HL-60/S4 treated with retinoic acid at 250 ng/mL for 4 days and 3 days (cell line): ENCODE results near the gene TSPAN11.
"Not testable (repeated sequence)": the region's sequence is repeated elsewhere in the genome, so short reads cannot be mapped to it uniquely, and the experiment has no call there.

Experiments
- in situ Hi-C: fragments of 300-500 bp; cut with MboI; formaldehyde crosslinking; loops from 2 replicates; pipeline ENCODE4 v1.7.0; 2022; ENCODE audit warnings: low sequenced_read_pairs

Gene TSPAN11

DNA sequence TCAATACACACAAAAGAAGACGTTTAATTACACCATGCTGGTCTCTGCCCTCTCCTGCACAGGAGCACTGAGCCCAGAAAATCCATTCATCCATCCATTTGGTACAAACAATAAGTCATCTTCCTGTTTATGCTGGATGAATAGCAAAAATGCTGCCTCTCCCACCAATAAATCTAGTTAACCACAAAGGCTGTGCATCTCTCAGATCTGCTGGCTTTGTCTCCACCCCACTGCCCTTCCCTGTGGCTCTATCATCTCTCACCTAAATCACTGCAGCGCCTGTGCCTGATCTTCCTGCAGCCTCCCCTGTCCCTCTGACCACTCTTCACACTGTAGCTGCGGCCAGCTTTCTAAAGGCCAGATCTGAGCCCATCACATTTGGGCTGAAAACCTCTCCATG lies 74.2 kb downstream of the TSPAN11 start:
- in situ Hi-C loops, result no loop called here

GRCh38 chr12:31001581-31002360 lies 75.2 kb downstream of the TSPAN11 start:
- in situ Hi-C loops, result no loop called here

GRCh38 chr12:31002361-31002725 lies 75.8 kb downstream of the TSPAN11 start:
- in situ Hi-C loops, result no loop called here

DNA sequence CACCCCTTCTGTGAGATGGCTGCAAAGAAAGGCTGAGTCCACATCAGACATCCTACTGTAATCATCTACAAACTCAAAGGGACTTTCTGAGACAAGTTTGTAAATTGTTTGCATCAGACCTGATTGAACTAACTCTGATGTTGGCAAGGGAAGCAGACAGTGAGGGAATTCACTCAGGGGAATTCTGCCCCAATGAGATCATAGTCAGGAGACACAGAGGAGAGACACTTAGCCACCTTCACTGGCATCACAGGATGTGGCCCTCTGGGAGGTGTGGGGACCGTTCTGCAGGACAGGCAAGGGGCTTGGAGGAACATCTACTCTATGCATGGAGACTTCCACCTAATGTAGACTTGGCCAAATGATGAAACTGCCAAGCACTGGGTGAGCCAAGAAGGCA lies 76.5 kb downstream of the TSPAN11 start:
- in situ Hi-C loops, result no loop called here

GRCh38 chr12:31003861-31004640 lies 77.5 kb downstream of the TSPAN11 start:
- in situ Hi-C loops, result no loop called here

GRCh38 chr12:31004666-31005065 lies 78.1 kb downstream of the TSPAN11 start:
- in situ Hi-C loops, result no loop called here

GRCh38 chr12:31005256-31005943 lies 78.9 kb downstream of the TSPAN11 start:
- in situ Hi-C loops, result no loop called here

DNA sequence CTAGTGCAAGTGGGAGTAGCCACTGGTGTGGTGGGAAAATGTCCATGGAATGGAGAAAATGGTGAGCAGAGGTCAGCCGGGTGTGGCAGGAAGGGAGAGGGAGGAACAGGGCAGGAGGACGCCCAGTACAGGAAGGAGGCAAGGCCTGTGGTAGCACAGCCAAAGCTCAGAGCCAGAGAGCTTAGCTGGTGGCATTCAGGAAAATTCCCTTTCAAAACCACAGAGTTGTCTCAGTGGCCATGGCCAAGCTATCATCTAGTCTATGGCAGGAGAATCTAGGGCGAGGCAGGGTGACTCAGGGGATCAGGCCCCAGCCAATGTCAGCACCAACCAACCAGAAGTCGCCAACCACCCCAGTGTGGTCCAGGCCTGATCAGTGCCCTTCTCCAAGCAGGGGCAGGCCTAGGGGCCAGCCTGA lies 79.4 kb downstream of the TSPAN11 start:
- in situ Hi-C loops, result no loop called here

GRCh38 chr12:31006416-31007152 lies 80.0 kb downstream of the TSPAN11 start:
- in situ Hi-C loops, result no loop called here

GRCh38 chr12:31007153-31007495 lies 80.6 kb downstream of the TSPAN11 start:
- in situ Hi-C loops, result no loop called here

DNA sequence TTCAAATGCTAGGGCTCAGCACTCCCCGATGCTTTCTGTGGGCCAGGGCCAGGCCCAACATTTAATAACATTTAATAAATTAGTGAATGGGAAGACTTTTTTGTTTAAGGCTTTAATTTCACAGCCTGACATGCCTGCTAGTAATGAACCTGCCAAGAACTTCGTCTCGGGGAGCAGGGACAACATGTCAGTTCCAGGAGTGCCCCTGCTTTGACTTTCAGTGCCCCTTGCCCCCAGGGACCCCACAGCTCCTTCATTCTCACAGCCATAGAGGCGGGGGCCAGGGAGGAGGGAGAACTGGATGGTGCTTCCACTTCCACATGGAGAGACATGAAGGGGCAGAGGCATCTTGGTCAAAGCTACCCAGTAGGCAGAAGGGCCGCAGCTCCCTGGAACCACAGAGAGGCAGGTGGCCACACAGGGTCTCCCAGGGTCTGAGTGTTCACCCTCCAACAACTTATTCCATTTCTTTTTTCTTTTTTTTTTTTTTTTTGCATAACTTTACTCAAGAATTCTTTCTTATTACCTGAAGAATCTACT lies 81.2 kb downstream of the TSPAN11 start:
- in situ Hi-C loops, result no loop called here

DNA sequence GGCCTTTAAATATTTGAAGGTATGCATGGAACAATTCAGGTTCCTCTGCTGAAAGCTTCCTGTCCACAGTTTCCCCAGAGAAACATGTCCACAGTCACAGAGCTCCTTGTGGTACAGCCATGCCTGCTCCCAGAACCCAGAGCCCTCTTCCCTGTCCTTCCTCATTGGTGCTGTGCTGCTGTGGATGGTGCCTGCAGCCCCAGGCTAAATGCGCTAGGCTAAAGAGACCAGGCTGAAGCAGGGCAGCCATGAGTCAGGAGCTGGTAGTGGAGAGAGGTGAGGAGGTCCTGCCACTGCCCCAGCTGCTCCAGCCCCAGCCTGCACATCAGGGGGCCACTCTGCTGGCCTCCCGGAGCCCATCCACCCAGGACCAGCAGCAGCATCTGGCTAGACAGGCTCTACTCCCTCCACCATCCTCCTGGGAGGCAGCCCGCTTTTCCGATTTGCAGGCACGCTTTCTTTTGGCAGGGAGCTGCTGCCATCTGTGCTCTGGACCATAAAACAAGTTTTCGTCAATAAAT lies 81.8 kb downstream of the TSPAN11 start:
- in situ Hi-C loops, result no loop called here

GRCh38 chr12:31008961-31009840 lies 82.7 kb downstream of the TSPAN11 start:
- in situ Hi-C loops, result no loop called here

DNA sequence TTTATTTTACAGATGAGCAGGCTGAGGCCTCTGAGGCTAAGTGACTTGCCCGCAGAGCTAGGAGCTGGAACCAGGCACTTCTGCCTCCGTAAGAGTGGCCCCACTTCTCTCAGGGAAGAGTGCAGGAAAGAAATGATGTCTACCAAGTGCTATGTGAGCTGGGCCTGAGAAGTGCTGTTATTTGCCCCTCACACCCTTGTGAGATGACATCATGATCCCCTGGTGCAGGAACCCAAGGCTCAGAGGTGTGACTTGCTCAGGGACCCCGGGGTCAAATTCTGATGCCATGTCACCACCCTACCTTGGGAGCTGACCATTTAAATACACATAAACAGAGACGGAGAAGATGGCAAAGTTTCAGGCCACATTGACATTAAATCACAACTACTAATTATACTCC lies 83.4 kb downstream of the TSPAN11 start:
- in situ Hi-C loops, result no loop called here

DNA sequence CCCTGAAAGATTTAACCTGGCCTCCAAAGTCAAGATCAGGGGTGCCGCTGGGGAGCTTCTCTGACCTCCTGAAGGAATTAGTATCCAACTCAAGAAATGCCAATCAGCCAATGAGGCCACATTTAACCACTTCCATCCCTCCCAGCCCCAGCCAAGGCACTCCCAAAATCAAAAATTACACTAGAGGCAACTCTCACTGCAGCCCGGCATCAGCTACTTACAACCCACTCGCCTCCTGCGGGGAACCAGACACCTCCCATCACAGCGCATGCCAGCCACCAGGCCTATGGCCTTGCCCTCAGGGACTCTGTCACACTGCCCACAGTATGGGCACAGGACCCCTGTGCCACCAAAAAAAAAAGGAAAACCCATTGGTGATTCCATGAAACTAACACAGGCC lies 84.8 kb downstream of the TSPAN11 start:
- in situ Hi-C loops, result no loop called here

DNA sequence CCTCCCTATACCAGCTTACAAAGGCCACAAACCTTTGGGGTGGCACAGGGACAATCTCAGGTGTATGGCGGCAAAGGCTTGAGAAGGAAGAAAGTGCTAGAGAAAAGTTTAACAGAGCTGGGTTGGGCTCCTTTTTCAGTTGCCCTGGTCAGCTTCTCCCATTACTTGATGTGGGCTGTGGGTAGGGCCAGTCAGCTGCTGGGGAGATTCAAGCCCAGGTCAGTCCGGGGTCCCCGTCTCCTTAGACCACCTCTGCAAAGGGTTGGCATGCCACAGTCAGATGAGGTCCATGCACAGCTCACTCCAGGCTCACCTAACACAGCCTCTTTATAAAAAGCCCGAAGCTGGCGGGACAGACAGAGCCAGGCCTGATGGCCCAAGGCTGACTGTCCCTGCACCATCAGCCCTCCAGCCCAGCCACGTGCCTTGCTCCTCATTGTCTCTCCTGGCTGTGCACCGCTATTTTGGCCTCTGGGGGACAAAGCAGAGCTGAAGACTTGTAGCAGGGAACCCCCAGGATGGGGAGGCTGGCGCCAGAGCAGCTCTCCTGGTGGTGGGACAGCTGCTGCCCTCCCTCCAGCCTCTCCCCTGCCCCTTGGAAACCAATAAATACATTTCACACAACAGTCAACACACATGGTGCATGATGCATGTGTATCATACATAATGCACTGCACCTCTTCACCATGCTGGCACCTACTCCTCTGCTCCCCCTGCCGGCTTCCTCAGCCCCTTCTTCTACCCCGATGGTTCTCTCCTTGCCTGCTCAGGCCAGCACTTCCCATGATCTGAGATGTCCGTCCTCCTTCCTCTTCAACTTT lies 85.4 kb downstream of the TSPAN11 start:
- in situ Hi-C loops, result no loop called here

DNA sequence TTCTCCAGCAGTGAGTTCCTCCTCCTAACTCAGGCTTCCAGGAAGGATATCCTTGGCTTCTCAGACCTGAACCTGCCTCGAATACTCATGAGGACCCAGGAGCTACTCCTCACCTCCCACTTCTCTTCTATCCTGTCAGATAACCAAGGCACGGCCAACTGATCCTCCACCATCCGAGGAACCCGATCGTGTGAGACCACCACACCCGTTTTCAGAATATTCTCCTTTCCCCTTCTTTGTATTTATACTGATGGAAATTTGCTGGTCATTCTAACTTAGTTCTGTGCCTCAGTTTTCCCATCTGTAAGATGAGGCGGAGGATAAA lies 86.0 kb downstream of the TSPAN11 start:
- in situ Hi-C loops, result not testable (repeated sequence)

GRCh38 chr12:31015215-31015614 lies 88.7 kb downstream of the TSPAN11 start:
- in situ Hi-C loops, result no loop called here

DNA sequence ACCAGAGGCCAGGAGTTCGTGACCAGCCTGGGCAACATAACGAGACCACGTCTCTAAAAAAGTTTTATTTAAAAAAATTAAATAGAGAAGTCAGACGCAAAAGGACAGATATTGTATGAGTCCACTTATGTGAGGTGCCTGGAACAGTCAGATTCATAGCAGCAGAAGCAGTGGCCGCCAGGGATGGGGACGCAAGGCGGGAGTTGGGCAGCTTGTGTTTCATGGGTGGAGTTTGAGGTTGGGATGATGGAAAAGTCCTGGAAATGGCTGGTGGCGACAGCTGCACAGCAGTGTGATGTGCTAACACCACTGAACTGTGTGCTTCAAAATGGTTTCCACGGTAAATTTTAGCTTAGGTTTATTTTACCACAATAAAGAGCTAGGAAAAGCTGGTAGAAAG lies 89.5 kb downstream of the TSPAN11 start:
- in situ Hi-C loops, result no loop called here
